Sigmoid colon (tissue), 7 donors: ENCODE data around the gene TFEB. TPM values are rescaled to one million over a fixed set of nuclear protein-coding genes. Genes with fewer than 3 reads are reported as not detected.
A peak's percentile ranks its signal among the peaks of the same experiment; 100 is the strongest.

ENCODE experiments used
- DNase-seq: peaks from one replicate; pipeline ENCODE4 v3.0.0-alpha.2; 2019
- H3K27ac ChIP-seq, 4 donors: fragments of 200-600 bp; sonication (generic); one replicate each; pipeline ENCODE4 v1.5.1; 2016 to 2019; ENCODE audit warnings: mild to moderate bottlenecking in 1 of 4
- H3K27me3 ChIP-seq, 3 donors: fragments of 200-600 bp; sonication (generic); one replicate each; pipeline ENCODE4 v1.5.1; 2019; ENCODE audit warnings: mild to moderate bottlenecking in 1 of 3
- H3K36me3 ChIP-seq, 4 donors: fragments of 200-600 bp; sonication (generic); one replicate each; pipeline ENCODE4 v1.5.1; 2016 to 2019
- H3K4me1 ChIP-seq, 4 donors: fragments of 200-600 bp; sonication (generic); one replicate each; pipeline ENCODE4 v1.5.1; 2017 to 2019
- H3K4me3 ChIP-seq, 4 donors: fragments of 200-600 bp; sonication (generic); one replicate each; pipeline ENCODE4 v1.5.1; 2017 to 2019; ENCODE audit warnings: mild to moderate bottlenecking in 2 of 4, moderate library complexity in 1 of 4
- H3K9me3 ChIP-seq, 4 donors: fragments of 200-600 bp in 3 of 4; sonication (generic) in 3 of 4; one replicate each; pipeline versions ENCODE4 v1.5.1 to v1.6.1; 2013 to 2019
- EP300 ChIP-seq, 4 donors: sonication (generic); formaldehyde crosslinking; IDR thresholded peaks; one replicate each; pipeline ENCODE4 v1.6.1; 2017; ENCODE audit warnings: antibody characterized with exemption in 4 of 4
- POLR2A ChIP-seq, 2 donors: fragments of 450-650 bp; IDR thresholded peaks; one replicate each; pipeline ENCODE4 v1.6.1; 2016; ENCODE audit warnings: antibody characterized with exemption in 2 of 2, mild to moderate bottlenecking in 2 of 2, moderate library complexity in 2 of 2
- POLR2AphosphoS5 ChIP-seq, 4 donors: sonication (generic); formaldehyde crosslinking; IDR thresholded peaks; one replicate each; pipeline ENCODE4 v1.6.1; 2017; ENCODE audit warnings: antibody characterized with exemption in 4 of 4
- WGBS, 2 donors: extraction: QIAGEN DNeasy Blood & Tissue Kit; methylation state at CpG; one replicate each; pipeline ENCODE4 v1.1.7; 2013; 5-methylcytosine and 5-hydroxymethylcytosine counted together
- intact Hi-C: fragments of 100-400 bp; cut with DNase I; formaldehyde crosslinking; loops from one replicate; pipeline ENCODE4 v1.15.1; 2023
- polyA plus RNA-seq, 3 donors: library from polyadenylated mRNA; stranded (reverse); fragments of 200-250 nt; gene quantifications; one replicate each; pipeline ENCODE4 v1.2.3, GENCODE V29; 2013
- total RNA-seq, 4 donors: library from RNA; depleted of rRNA; stranded (reverse); fragments of >200 nt; gene quantifications; one replicate each; pipeline ENCODE4 v1.1.0, GENCODE V29; 2016
- TF ChIP-seq, protein P1 (sequence below), 4 experiments: fragments of 450-650 bp in 3 of 4; fragments of 200-600 bp in 1 of 4; IDR thresholded peaks; one replicate each; pipeline ENCODE4 v1.5.1; 2016 to 2019; ENCODE audit warnings: antibody characterized with exemption in 4 of 4, mild to moderate bottlenecking in 3 of 4, moderate library complexity in 2 of 4
- donor health status: healthy with polysubstance abuse.
- donor health status: Bipolar disorder and iron deficiency.
- donor health status: healthy.

Gene TFEB
- total and polyA plus RNA-seq, 7 donors = 21.0 to 40.9 (median 28.2) TPM

DNA sequence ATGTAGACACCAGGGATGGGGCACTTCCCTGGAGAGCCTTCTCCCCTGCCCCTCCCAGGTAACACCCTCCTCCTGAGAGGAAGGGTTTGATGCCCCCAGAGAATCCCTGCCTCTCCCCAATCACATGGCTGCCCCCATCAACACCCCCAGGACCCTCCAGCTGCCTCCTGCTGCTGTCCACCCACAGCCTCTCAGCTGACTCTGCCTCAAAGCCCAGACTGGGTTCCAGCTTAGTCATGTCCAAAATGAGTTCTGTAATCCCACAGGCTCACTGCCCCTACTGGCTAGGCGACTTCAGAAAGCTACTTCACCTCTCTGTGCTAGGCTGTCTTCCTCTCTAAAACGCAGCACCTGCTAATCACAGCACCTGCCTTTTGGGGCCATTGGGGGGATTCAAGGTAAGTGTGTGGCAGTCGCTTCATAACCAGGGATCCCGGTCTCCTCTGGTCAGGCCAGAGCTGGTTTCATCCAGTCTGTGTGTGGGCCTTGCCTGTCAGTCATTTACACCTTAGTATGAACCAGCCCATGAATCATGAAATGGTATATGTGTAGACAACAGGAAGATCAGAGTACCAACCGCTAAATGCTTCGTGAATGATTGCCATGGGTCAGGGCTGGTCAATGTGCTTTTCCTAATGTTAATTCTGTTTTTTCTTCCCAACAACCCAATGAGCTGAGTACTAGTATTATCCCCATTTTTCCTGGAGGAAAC is 40.4 kb downstream of the TFEB start:
- no peak for TF ChIP-seq EP300 (IDR thresholded peaks at IDR 0.05)
- TF ChIP-seq, protein P1, sequence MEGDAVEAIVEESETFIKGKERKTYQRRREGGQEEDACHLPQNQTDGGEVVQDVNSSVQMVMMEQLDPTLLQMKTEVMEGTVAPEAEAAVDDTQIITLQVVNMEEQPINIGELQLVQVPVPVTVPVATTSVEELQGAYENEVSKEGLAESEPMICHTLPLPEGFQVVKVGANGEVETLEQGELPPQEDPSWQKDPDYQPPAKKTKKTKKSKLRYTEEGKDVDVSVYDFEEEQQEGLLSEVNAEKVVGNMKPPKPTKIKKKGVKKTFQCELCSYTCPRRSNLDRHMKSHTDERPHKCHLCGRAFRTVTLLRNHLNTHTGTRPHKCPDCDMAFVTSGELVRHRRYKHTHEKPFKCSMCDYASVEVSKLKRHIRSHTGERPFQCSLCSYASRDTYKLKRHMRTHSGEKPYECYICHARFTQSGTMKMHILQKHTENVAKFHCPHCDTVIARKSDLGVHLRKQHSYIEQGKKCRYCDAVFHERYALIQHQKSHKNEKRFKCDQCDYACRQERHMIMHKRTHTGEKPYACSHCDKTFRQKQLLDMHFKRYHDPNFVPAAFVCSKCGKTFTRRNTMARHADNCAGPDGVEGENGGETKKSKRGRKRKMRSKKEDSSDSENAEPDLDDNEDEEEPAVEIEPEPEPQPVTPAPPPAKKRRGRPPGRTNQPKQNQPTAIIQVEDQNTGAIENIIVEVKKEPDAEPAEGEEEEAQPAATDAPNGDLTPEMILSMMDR (IDR thresholded peaks at IDR 0.05) = no peak
- H3K4me1 ChIP-seq = peaks cover 0 to 24% (median 9%) of the 10 kb centered on the region in 4 donors
- WGBS, 2 donors = 74 to 79% methylated on average over 6 of the region's 6 CpGs
- H3K4me3 ChIP-seq = no peak overlapping the region
- intact Hi-C loops = no loop called here
- no peak for DNase-seq
- H3K27me3 ChIP-seq = no peaks in the 10 kb centered on the region
- peaks cover 9 to 28% (median 10%) of the 10 kb centered on the region in 4 donors for H3K36me3 ChIP-seq
- H3K9me3 ChIP-seq = no peaks in the 10 kb centered on the region
- H3K27ac ChIP-seq = no peak overlapping the region

DNA sequence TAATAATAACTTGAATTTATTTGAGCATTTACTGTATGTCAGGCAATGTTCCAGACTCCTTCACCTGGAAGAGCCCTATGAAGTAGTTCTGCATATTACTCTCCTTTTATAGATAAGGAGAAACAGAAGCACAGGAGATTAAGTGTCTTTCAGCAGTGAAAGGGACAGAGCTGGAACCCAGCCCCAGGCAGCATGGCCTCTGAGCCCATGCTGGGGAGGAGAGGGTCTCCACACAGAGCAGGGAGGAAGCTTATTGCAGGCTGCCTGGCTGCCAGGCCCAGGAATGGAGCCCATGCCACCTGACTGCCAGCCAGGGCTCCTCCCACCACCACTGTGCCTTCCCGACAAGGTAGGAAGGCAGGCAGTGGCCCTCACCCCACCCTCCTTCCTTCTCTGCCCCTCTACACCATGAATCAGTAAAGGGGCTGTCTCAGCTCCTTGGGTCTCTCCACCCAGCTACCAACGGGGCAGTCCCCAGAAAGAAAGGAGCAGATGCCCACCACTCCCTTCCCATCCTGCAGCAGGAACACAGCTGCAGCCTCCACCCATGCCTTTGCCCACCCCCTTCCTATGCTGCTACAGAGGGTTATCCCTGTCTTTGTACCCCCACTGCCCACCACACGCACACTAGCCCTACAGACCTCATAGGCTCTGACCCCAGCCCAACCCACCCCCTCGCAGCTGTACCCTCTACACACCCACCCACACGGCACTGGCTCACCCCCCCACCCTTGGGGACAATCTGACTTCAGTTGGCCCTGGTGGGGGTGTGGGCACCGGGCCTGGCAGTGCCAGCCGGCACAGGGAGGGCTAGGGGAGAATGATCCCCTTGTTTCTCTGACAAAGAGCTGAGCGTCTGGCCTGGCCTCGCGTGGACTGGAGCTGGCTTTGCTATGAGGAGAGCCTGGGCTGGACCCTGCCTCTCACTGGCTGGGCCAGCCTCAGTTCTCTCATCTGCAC is 41.8 kb downstream of the TFEB start:
- Histone ChIP-seq H3K9me3 (no peaks in the 10 kb centered on the region), H3K4me3 (no peak overlapping the region), H3K4me1 (peaks cover 0 to 28% (median 10%) of the 10 kb centered on the region in 4 donors), H3K36me3 (peaks cover 9 to 26% (median 10%) of the 10 kb centered on the region in 4 donors), H3K27ac (no peak overlapping the region), H3K27me3 (no peaks in the 10 kb centered on the region)
- intact Hi-C loops = no loop called here
- TF ChIP-seq, protein P1 (IDR thresholded peaks at IDR 0.05) = no peak
- 72 to 83% methylated on average over 10 of the region's 10 CpGs for WGBS, 2 donors
- DNase-seq = no peak

DNA sequence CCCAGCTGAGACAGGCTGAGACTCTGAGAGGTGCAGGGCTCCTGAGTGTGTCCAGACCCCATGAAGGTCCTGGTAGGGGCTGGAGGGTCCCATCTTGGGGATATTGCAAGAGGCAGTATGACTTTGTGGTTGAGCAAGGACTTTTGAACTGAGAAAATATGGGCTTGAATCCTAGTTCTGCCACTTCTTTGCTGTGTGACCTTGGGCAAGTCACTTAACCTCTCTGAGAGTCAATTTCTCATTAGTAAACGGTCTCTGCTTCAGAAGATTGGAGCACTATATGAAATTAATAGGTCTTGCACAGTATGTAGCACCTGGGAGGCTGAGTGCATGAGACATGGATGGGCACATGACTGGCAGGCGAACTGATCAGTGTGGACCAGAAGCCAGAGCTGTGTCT is 42.7 kb downstream of the TFEB start:
- no peak for TF ChIP-seq POLR2A (IDR thresholded peaks at IDR 0.05)
- TF ChIP-seq EP300 (IDR thresholded peaks at IDR 0.05) = no peak
- TF ChIP-seq POLR2AphosphoS5 (IDR thresholded peaks at IDR 0.05) = no peak
- TF ChIP-seq, protein P1 (IDR thresholded peaks at IDR 0.05) = no peak
- Histone ChIP-seq H3K4me1 (peaks cover 0 to 26% (median 11%) of the 10 kb centered on the region in 4 donors), H3K4me3 (no peak overlapping the region), H3K27ac (no peak overlapping the region), H3K36me3 (peaks cover 11 to 28% (median 15%) of the 10 kb centered on the region in 4 donors), H3K27me3 (no peaks in the 10 kb centered on the region), H3K9me3 (no peaks in the 10 kb centered on the region)
- intact Hi-C loops = no loop called here
- DNase-seq = no peak
- 95 to 96% methylated on average over 2 of the region's 2 CpGs for WGBS, 2 donors

DNA sequence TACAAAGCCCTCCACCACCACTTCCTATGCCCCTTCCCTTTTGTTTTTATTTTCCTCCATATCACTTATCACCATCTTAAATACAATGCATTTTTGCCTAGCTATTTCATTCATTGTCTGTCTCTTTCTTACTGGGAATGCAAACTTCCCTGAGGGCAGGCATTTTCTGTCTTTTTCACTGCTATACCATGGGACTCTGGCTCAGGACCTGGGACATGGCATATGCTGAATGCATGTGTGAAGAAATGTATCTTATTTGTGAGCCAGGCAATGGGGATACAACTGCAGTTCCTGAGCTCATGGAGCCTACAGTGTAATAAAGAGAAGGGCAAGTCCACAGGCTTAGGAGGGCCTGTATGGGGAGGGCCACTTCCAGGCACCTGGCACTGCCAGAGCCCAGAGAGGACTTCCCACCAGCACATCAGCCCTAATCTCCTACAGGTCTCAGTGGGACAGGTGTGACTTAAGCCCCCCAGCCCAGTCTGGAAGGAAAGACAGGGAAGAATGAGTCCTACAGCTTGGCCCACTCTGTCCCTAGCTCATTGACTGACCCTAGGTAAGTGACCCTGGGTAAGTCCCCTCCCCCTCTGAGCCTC is 43.2 kb downstream of the TFEB start:
- DNase-seq = peak; percentile 36
- intact Hi-C loops = no loop called here
- Histone ChIP-seq H3K9me3 (no peaks in the 10 kb centered on the region), H3K27me3 (no peaks in the 10 kb centered on the region), H3K36me3 (peaks cover 11 to 34% (median 19%) of the 10 kb centered on the region in 4 donors), H3K4me3 (no peak overlapping the region), H3K4me1 (peaks cover 0 to 26% (median 11%) of the 10 kb centered on the region in 4 donors), H3K27ac (no peak overlapping the region)
- TF ChIP-seq, protein P1 (IDR thresholded peaks at IDR 0.05) = no peak
- TF ChIP-seq EP300 (IDR thresholded peaks at IDR 0.05) = no peak
- TF ChIP-seq POLR2AphosphoS5 (IDR thresholded peaks at IDR 0.05) = no peak
- no peak for TF ChIP-seq POLR2A (IDR thresholded peaks at IDR 0.05)
